Panc1 (cell line): ENCODE measurements around the gene CLEC20A. TPM values are rescaled to one million over a fixed set of nuclear protein-coding genes. Genes with fewer than 3 reads are reported as not detected.

Source experiments
- ATAC-seq: fragments of 200-7000 bp; cut with Tn5 transposase; 2 replicates; pipeline ENCODE4 v1.9.1; 2020; ENCODE audit warnings: mild to moderate bottlenecking, moderate library complexity
- BruUV-seq: library from RNA; stranded (reverse); fragments of 400-500 nt; replicated peaks from 2 replicates; lab custom pipeline; 2021; lab: Mats Ljungman, UMichigan
- CTCF ChIA-PET: fragments of 300-600 bp; sonication (Branson Sonifier 250); formaldehyde crosslinking; loops from one replicate; lab custom pipeline; 2022; ENCODE audit warnings: antibody characterized with exemption; lab: Charles Lee
- POLR2A ChIA-PET: fragments of 300-600 bp; sonication (Branson Sonifier 250); formaldehyde crosslinking; loops from one replicate; lab custom pipeline; 2022; ENCODE audit warnings: antibody characterized with exemption; lab: Charles Lee
- DNase-seq: peaks from one replicate; pipeline ENCODE4 v3.0.0-alpha.2; 2010; ENCODE audit warnings: low read depth, low spot score
- H3K27ac ChIP-seq: 2 replicates; pipeline ENCODE4 v1.5.1; 2011; ENCODE audit warnings: mild to moderate bottlenecking, low read length, inconsistent platforms
- H3K27me3 ChIP-seq: fragments of 200-500 bp; sonication (Bioruptor generic); 2 replicates; pipeline ENCODE4 v1.6.0; 2014; ENCODE audit warnings: low read length, inconsistent platforms; ENCODE audit not compliant: control insufficient read depth, insufficient read depth
- H3K36me3 ChIP-seq: fragments of 200-500 bp; sonication (Bioruptor generic); 2 replicates; pipeline ENCODE4 v1.5.1; 2014; ENCODE audit warnings: inconsistent platforms, mild to moderate bottlenecking, low read length, moderate library complexity; ENCODE audit not compliant: control insufficient read depth, insufficient read depth
- H3K4me1 ChIP-seq: 2 replicates; pipeline ENCODE4 v1.5.1; 2011; ENCODE audit warnings: inconsistent platforms, mild to moderate bottlenecking, low read length, moderate library complexity; ENCODE audit not compliant: control insufficient read depth, insufficient read depth
- H3K4me3 ChIP-seq, 2 experiments: 2 replicates each; pipeline ENCODE4 v1.5.1; 2011 to 2012; ENCODE audit warnings: low read depth in 2 of 2, low read length in 2 of 2, mild to moderate bottlenecking in 2 of 2, inconsistent platforms in 1 of 2, moderate library complexity in 1 of 2
- H3K9me3 ChIP-seq: fragments of 200-500 bp; sonication (Bioruptor generic); 2 replicates; pipeline ENCODE4 v1.5.1; 2014; ENCODE audit warnings: low read depth, mild to moderate bottlenecking, inconsistent platforms, low read length, moderate library complexity; ENCODE audit not compliant: control insufficient read depth, insufficient read depth
- CTCF ChIP-seq: fragments of 450-650 bp; IDR thresholded peaks from 2 replicates; pipeline ENCODE4 v1.5.1; 2017; ENCODE audit warnings: mild to moderate bottlenecking
- POLR2AphosphoS5 ChIP-seq: IDR thresholded peaks from 2 replicates; pipeline ENCODE4 v1.6.1; 2012; ENCODE audit warnings: mild to moderate bottlenecking, low read depth, low read length, moderate library complexity
- REST ChIP-seq, 2 experiments: IDR thresholded peaks; 2 replicates each; pipeline ENCODE4 v1.6.1; 2011 to 2012; ENCODE audit warnings: low read depth in 2 of 2, control low read depth in 1 of 2, low read length in 1 of 2, mild to moderate bottlenecking in 1 of 2, moderate library complexity in 1 of 2; ENCODE audit not compliant: insufficient read depth in 1 of 2
- SIN3A ChIP-seq: IDR thresholded peaks from 2 replicates; pipeline ENCODE4 v1.6.1; 2012; ENCODE audit warnings: low read depth, mild to moderate bottlenecking, low read length, moderate library complexity, borderline replicate concordance; ENCODE audit not compliant: insufficient read depth
- TCF7L2 ChIP-seq: IDR thresholded peaks from 2 replicates; pipeline ENCODE4 v1.6.1; 2011; ENCODE audit warnings: mild to moderate bottlenecking, low read depth, low read length, inconsistent platforms
- in situ Hi-C: cut with HindIII; loops from 2 replicates; pipeline ENCODE4 v1.10.0; 2016; ENCODE audit warnings: low sequenced_read_pairs, low pct_unique_long_range_greater_than_20kb
- intact Hi-C: fragments of 100-400 bp; cut with micrococcal nuclease; formaldehyde crosslinking; loops from one replicate; pipeline ENCODE4 v1.10.0; 2022; ENCODE audit not compliant: unreplicated experiment
- total RNA-seq: library from RNA; stranded (reverse); gene quantifications from one replicate; pipeline ENCODE4 v1.2.1, GENCODE V29; 2021; ENCODE audit not compliant: unreplicated experiment

Gene CLEC20A
- total RNA-seq, 1 experiment from 2014 or later = not detected

- in situ Hi-C loops = no loop called here
- ATAC-seq = no peak
- Histone ChIP-seq H3K27me3 (no peaks in the 10 kb centered on the region), H3K9me3 (no peaks in the 10 kb centered on the region), H3K27ac (no peak overlapping the region), H3K4me3 (no peak overlapping the region), H3K36me3 (no peaks in the 10 kb centered on the region), H3K4me1 (no peaks in the 10 kb centered on the region)
- no peak for DNase-seq
- TF ChIP-seq SIN3A = no peak
- no peak for TF ChIP-seq TCF7L2
- no peak for TF ChIP-seq POLR2AphosphoS5
- TF ChIP-seq REST (IDR thresholded peaks at IDR 0.05; ENCODE audit: insufficient read depth in 1 of 2, low read depth in 2 of 2, low read length in 1 of 2) = no peak
- no peak for TF ChIP-seq CTCF
- CTCF ChIA-PET = interaction anchor here (0.7 kb wide), 1 partner anchor 23 kb away, joined by 6 read pairs; no protein-coding TSS in a partner anchor
- no TSS peak for BruUV-seq
- intact Hi-C loops = no loop called here
- POLR2A ChIA-PET = no interaction called here
These were observed 9.4 kb upstream of the CLEC20A start for GRCh38 chr1:178506177-178506576.

- in situ Hi-C loops (no loop called here), intact Hi-C loops (no loop called here)
- BruUV-seq = no TSS peak
- H3K4me3 ChIP-seq = no peak overlapping the region
- POLR2A ChIA-PET = no interaction called here
- no peaks in the 10 kb centered on the region for H3K27me3 ChIP-seq
- no peak overlapping the region for H3K27ac ChIP-seq
- DNase-seq (no peak), ATAC-seq (no peak)
- CTCF ChIA-PET = no interaction called here
- no peaks in the 10 kb centered on the region for H3K36me3 ChIP-seq
- H3K4me1 ChIP-seq = no peaks in the 10 kb centered on the region
- TF ChIP-seq CTCF = no peak
- no peak for TF ChIP-seq REST (IDR thresholded peaks at IDR 0.05; ENCODE audit: insufficient read depth in 1 of 2, low read depth in 2 of 2, low read length in 1 of 2)
- TF ChIP-seq SIN3A = no peak
- no peak for TF ChIP-seq POLR2AphosphoS5
- H3K9me3 ChIP-seq = no peaks in the 10 kb centered on the region
These were observed 7.5 kb upstream of the CLEC20A start for GRCh38 chr1:178504286-178504685.
